WI38 (cell line): ENCODE data around the gene SHISA8.

Experiments
- H3K4me3 ChIP-seq: 2 replicates; pipeline ENCODE4 v1.5.1; 2011; ENCODE audit warnings: low read depth, mild to moderate bottlenecking, control low read depth, low read length
- TF ChIP-seq, protein P1 (sequence below): IDR thresholded peaks from 2 replicates; pipeline ENCODE4 v1.5.1; 2012; ENCODE audit warnings: low read depth, mild to moderate bottlenecking, control low read depth, low read length

Gene SHISA8

DNA sequence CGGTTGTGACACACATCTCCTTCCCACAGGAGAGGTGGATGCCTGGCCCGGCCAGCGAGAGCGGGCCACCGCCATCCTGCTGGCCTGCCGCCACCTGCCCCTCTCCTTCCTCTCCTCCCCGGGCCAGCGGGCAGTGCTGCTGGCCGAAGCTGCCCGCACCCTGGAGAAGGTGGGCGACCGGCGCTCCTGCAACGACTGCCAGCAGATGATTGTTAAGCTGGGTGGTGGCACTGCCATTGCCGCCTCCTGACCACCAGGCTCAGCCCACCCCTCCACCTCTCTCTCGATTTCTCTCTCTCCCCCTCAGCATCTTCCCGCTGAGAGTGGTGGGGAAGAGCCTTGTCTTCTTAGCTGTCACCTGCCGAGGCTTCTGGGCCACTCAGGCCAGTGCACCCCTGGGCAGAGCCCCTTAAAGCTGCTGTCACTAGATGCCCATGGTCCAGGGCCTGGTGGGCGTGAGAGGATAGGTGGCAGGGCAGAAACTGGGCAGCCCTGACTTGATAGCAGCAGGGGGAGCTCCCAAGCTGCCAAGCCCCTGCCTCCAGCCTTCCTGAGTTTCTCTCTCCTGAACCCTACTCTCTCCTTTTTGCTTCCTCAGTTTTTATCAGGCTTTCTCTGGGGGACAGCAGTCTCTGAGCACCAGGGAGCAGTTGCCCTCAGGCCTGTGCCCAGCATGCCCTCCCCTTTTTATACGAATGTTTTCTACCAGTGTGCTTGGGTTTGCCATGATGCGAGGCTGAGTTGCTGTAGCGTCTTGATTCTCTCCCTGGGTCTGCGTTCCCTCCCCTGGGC is 9.3 kb downstream of the SHISA8 start:
- TF ChIP-seq, protein P1, sequence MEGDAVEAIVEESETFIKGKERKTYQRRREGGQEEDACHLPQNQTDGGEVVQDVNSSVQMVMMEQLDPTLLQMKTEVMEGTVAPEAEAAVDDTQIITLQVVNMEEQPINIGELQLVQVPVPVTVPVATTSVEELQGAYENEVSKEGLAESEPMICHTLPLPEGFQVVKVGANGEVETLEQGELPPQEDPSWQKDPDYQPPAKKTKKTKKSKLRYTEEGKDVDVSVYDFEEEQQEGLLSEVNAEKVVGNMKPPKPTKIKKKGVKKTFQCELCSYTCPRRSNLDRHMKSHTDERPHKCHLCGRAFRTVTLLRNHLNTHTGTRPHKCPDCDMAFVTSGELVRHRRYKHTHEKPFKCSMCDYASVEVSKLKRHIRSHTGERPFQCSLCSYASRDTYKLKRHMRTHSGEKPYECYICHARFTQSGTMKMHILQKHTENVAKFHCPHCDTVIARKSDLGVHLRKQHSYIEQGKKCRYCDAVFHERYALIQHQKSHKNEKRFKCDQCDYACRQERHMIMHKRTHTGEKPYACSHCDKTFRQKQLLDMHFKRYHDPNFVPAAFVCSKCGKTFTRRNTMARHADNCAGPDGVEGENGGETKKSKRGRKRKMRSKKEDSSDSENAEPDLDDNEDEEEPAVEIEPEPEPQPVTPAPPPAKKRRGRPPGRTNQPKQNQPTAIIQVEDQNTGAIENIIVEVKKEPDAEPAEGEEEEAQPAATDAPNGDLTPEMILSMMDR = no peak
- no peak overlapping the region for H3K4me3 ChIP-seq

DNA sequence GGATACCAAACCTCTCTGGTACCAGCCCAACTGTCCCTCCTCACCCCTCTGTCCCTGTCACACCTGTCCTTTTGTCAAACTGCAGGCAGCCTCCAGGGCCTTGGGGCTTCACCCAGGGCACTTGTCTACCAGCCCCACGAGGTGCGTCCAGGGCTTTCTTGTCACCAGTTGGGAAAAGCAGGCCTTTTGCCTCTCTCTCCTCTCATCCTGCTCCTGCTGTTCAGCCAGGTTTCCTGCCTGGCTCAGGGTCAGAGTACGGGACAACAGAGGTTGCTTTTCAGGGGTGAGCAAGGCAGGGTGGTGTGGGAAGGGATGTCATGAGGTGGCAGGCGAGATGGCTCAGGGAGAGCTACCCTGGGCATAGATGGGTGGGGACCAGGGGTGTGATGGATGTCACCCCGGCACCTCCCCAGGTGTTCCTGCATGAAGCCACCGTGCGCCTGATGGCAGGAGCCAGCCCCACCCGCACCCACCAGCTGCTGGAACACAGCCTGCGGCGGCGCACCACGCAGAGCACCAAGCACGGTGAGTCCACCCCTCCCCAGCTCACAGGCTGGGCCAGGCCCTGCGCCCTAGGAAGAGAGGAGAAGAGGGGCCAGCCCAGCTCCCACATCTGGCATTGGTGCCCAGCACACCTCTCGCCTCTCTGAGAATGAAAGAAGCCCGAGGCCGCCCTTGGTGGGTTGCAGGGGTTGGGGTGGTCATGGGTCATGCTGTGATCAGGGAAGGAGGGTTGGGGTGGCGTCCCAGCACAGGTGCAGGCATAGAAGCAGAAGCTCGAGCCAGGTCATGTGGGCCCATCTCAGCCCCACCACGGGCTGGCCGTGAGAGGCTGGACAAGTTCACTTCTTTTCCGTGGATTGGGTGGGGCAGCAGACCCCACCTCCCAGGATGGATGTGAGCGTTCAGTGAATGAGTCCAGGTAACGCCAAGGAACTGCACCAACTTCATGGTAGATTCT is 10.1 kb downstream of the SHISA8 start:
- TF ChIP-seq, protein P1 = no peak
- H3K4me3 ChIP-seq = no peak overlapping the region

DNA sequence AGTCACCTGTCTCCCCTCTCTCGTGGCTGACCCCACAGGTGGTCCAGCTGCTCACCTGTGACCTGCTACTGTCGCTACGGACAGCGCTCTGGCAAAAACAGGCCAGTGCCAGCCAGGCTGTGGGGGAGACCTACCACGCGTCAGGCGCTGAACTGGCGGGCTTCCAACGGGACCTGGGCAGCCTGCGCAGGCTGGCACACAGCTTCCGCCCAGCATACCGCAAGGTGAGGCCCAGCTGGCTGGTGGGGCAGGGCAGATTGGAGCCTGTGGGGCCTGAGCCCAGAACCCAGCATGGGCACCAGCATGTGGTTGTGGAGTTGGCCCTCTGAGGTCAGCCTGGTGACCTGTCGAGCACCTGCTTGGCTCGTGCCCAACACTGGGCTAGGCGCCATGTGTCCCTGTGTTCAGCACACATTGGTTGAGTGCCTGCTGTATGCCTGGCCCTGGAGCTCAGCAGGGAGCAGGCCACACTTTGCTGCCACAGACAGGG is 11.9 kb downstream of the SHISA8 start:
- TF ChIP-seq, protein P1 = no peak
- H3K4me3 ChIP-seq = no peak overlapping the region

DNA sequence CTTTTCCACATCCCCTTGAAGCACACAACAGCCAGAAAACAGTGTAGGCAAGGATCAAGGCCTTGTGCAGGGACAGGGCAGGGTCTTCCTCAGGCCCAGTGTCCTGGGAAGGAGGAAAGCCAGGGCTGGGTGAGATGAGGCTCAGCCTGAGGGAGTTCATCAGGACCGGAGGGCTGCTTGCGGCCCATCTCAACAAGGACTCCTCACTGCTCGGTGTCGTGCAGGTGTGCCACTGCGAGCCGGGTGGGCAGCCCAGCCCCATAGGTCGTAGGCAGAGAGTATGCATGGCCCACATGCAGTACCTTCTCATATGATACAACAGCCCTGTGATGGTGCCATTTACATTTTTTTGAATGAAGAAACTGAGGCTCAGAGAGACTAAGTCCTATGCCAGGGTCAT is 12.9 kb downstream of the SHISA8 start:
- H3K4me3 ChIP-seq = no peak overlapping the region
- TF ChIP-seq, protein P1 = no peak

DNA sequence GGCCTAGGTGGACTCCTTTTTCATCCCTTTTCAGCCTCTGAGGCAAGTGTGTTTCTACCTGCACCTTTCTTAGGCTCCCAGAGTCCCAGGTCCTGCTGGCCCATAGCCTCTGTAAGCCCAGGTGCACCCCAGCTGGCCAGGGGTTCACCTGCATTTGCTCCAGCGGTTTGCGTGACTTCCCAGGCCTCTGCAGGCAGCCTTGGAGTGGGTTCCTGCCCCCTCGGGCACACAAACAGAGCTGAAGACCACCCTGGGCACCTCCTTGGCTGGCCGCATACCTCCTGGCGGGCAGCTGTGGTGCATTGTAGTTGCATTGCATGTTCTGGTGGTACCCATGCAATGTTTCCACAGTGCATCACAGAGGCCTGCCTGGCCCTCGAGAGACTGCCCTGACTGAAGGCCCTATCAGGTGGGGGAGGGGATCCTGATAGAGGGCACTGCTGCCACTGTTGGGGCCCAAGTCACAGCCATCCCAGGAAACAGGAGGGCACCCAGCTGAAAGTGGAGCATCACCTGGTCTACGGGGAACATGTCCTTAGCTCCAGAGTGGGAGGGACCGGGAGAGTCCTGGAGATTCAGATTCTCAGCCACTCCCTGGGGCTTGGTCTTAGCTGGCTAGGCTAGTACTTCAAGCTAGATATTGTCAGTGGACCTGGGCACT is 14.1 kb downstream of the SHISA8 start:
- TF ChIP-seq, protein P1 = no peak
- no peak overlapping the region for H3K4me3 ChIP-seq

GRCh38 chr22:41899992-41900651 is 14.8 kb downstream of the SHISA8 start:
- TF ChIP-seq, protein P1 = no peak
- H3K4me3 ChIP-seq = no peak overlapping the region
